Urinary bladder (tissue), 4 donors: ENCODE data around the gene LYRM2. TPM values are rescaled to one million over a fixed set of nuclear protein-coding genes. Genes with fewer than 3 reads are reported as not detected.
"Not testable (repeated sequence)": the region's sequence is repeated elsewhere in the genome, so short reads cannot be mapped to it uniquely, and the experiment has no call there.

Source experiments
- DNase-seq: peaks from one replicate; pipeline ENCODE4 v3.0.0-alpha.2; 2015; ENCODE audit errors: extremely low spot score
- H3K27ac ChIP-seq: one replicate; pipeline ENCODE4 v1.5.1; 2013; ENCODE audit warnings: low read depth, mild to moderate bottlenecking, moderate library complexity
- H3K36me3 ChIP-seq: one replicate; pipeline ENCODE4 v1.6.1; 2013; ENCODE audit warnings: mild to moderate bottlenecking, moderate library complexity; ENCODE audit not compliant: insufficient read depth
- H3K4me1 ChIP-seq: one replicate; pipeline ENCODE4 v1.6.1; 2013; ENCODE audit warnings: mild to moderate bottlenecking, moderate library complexity; ENCODE audit not compliant: insufficient read depth
- H3K4me3 ChIP-seq: one replicate; pipeline ENCODE4 v1.5.1; 2013; ENCODE audit warnings: low read depth, low read length
- WGBS: extraction: QIAGEN DNeasy Blood & Tissue Kit; methylation state at CpG from one replicate; pipeline ENCODE4 v1.1.7; 2013; 5-methylcytosine and 5-hydroxymethylcytosine counted together
- polyA plus RNA-seq: library from polyadenylated mRNA; stranded (reverse); fragments of 200-250 nt; gene quantifications from one replicate; pipeline ENCODE4 v1.2.3, GENCODE V29; 2013
- total RNA-seq: library from RNA; depleted of rRNA; stranded (reverse); fragments of >200 nt; gene quantifications from one replicate; pipeline ENCODE4 v1.2.3, GENCODE V29; 2014
- donor health status: healthy with polysubstance abuse.
- donor health status: healthy.

The LYRM2 gene
- total and polyA plus RNA-seq, 2 donors = 20.8 to 30.7 TPM

DNA sequence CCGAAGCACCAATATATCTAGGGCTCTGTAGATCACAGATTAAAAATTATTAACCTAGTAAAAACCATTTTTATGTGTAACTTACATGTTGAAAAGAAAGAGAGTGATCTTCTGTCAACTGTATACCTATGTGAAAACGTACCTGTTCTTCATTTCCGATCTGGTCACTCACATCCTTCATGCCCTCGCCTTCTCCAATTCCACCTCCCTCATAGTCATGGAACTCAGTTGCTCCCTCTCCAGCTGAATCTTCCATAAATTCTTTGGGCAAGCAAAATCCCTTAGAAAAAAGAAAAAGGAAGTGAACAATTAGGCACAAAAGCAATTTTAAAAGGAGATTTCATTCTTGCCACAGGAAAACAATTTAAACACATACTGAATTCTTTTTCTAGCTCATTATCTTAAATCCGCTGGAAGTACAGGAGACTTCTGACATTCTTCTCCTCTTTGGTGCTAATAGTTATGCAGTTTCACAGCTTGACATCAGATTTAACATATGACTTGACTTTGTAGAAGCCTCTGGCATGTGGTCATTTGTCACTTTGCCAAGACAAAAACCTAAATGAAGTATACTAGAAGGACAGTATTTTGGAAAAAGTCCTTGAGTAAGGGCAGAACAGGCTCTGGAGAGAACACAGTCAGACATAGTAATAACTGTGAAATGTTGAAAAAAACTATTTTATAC is 29.5 kb upstream of the LYRM2 start:
- Histone ChIP-seq H3K36me3 (peaks cover 5% of the 10 kb centered on the region), H3K4me3 (no peak overlapping the region), H3K27ac (no peak overlapping the region), H3K4me1 (no peaks in the 10 kb centered on the region)
- WGBS = 87% methylated on average over 5 of the region's 5 CpGs
- no peak for DNase-seq

DNA sequence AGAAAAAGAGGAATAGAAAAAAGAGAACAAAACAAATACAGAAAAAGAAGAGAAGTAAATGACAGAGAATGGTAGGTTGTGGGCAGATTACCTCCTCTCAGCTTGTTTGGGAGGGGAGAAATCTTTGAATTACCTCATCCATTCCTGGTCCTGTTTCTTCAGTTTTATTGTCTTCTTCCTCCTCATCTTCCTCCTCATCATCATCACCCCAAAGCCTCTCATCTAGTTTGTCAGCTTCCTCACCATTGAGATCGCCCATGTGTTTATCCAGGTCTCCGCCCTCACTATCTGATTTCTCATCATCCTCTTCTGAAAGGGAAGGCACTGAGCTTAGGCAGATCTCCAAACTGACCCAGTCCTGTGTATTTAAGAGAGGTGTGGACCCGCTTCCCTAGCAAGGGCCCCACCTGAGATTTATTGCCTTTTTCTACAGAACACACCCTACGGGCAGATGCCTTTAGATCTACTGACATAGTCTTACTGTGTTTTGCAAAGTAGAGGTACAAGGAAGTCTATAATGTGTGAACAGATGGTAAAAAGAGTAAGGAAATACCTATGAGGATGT is 24.2 kb upstream of the LYRM2 start:
- H3K4me1 ChIP-seq = no peaks in the 10 kb centered on the region
- H3K4me3 ChIP-seq = no peak overlapping the region
- WGBS = 91% methylated on average over 4 of the region's 4 CpGs
- no peak for DNase-seq
- no peak overlapping the region for H3K27ac ChIP-seq
- peaks cover 6% of the 10 kb centered on the region for H3K36me3 ChIP-seq

DNA sequence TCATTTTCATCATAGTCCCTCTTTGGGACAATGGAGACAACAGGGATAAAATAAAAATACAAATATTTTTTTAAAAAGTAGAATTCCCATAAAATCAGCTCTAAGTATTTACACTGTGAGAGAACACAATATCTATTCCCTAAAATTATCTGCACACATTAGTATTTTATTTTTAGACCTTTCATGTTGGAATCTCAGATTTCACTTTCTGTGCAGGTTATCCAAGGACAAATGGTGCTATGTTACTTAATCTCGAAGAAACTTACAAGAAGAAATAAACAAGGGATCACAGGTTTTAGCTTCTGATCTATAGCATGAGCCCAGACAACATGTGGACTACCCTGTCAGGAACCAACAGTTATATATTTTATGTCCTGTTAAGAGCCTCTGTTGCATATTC is 23.0 kb upstream of the LYRM2 start:
- H3K4me3 ChIP-seq = no peak overlapping the region
- peaks cover 6% of the 10 kb centered on the region for H3K36me3 ChIP-seq
- DNase-seq = no peak
- WGBS = 72% methylated on average over 1 of the region's 1 CpG
- no peaks in the 10 kb centered on the region for H3K4me1 ChIP-seq
- H3K27ac ChIP-seq = no peak overlapping the region

DNA sequence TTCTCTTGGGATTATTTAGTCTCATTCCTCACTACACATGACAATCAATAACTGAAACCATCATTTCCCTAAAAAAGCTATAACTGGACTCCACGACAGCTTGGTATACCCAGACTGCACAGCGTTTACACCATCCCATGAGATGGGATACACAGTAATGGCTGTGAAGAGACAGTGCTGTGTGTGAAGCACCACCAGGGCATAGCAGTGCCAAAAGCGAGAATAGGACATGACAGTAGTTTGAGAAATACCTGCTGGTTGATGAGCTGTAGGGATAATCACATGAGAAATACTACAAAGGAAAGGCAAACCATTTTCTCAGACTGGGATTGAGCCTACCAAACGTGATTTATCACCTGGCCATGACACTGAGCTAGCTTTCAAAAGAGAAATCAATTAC is 22.4 kb upstream of the LYRM2 start:
- Histone ChIP-seq H3K36me3 (peaks cover 6% of the 10 kb centered on the region), H3K27ac (no peak overlapping the region), H3K4me3 (no peak overlapping the region), H3K4me1 (no peaks in the 10 kb centered on the region)
- 87% methylated on average over 4 of the region's 4 CpGs for WGBS
- no peak for DNase-seq

DNA sequence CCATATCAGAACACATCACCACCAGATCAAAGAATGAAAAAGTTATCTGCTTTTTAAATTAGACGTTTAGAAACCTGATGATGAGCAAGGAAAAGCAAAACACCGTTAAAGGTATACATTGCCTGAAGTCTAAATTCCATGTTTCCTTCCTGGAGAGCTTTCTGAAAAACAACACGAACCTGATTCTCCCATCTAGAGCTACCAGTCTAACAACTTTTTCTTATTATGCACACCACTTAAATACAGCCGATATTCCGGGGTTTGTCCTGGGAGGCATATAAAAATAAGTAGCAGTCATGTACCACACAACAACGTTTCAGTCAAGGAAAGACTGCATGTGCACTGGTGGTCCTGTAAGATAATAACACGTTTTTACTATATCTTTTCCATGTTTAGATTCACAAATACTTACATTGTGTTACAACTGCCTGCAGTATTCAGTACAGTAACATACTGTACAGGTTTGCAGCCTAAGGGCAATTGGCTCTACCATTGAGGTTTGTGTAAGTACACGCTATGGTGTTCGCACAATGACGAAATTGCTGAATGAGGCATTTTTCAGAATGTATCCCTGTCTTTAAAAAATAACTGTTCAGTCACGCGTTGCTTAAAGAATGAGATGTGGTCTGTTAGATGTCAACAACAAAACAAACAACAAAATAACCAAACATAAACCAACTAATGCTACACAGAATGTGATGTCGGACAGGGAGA is 19.1 kb upstream of the LYRM2 start:
- peaks cover 11% of the 10 kb centered on the region for H3K36me3 ChIP-seq
- H3K27ac ChIP-seq = no peak overlapping the region
- H3K4me3 ChIP-seq = no peak overlapping the region
- WGBS = 89% methylated on average over 13 of the region's 13 CpGs
- no peaks in the 10 kb centered on the region for H3K4me1 ChIP-seq
- no peak for DNase-seq

DNA sequence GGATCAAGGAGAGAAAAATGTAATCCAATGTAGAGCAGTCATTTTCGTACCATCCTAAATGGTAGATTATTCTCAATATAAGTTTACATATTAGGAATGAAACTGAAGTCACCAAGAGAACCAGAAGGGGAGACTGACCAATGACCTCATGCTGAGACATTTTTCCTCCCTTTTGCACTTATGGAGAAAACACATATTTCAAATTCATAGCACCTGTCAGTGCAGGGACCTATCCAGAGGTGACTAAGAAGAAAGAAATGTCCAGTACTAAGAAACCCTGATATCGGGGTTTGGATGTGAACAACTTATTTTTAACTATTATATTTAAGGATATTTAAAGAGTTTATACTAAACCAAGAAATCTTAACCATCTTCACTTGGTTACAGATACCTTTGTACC is 16.6 kb upstream of the LYRM2 start:
- peaks cover 7% of the 10 kb centered on the region for H3K36me3 ChIP-seq

DNA sequence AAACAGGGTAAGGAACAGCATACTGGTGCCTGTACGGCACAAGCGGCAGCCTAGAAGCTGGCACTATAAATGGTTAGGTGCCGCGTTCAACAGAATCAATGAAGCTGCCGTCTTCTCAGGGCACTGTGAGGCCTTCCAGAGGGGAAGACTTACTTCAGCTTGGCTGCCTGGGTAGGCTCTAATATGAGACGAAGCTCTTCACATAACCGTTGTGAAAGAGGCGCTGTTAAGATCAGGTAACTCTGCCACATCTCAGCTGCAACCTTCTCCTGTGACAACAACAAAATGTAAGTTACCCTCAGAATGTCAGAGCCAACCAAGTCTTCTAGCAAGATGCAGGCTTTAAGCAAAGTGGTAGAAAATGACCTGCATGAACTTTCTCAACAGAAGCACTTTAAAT is 12.0 kb upstream of the LYRM2 start:
- peaks cover 1% of the 10 kb centered on the region for H3K4me1 ChIP-seq
- WGBS = 96% methylated on average over 8 of the region's 8 CpGs
- no peak for DNase-seq
- H3K36me3 ChIP-seq = peaks cover 8% of the 10 kb centered on the region
- H3K4me3 ChIP-seq = no peak overlapping the region
- H3K27ac ChIP-seq = no peak overlapping the region

More for the DNA sequence above, 16.6 kb upstream of the LYRM2 start:
- Histone ChIP-seq H3K4me3 (no peak overlapping the region), H3K4me1 (peaks cover 1% of the 10 kb centered on the region), H3K27ac (no peak overlapping the region)
- WGBS = 90% methylated on average over 2 of the region's 2 CpGs
- DNase-seq = no peak

DNA sequence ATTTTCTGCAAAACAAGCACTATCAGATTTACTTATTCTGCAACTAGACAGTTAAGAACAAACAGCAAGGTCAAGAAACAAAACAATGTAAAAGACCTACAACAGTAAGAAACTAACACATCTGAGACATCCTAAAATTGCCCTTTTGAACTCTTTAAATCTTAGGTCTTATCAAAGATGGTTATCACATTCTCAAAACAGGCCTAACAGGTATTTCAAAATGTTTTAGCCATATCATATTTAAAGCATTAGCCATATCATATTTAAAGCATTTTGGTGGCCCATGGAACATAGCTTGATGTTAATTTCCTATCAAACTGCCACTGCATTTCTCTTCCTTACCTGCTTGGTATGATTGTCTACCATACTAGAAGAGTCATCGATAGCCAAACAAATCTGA is 11.1 kb upstream of the LYRM2 start:
- Histone ChIP-seq H3K4me1 (peaks cover 1% of the 10 kb centered on the region), H3K36me3 (peaks cover 8% of the 10 kb centered on the region), H3K4me3 (no peak overlapping the region), H3K27ac (no peak overlapping the region)
- no peak for DNase-seq
- WGBS = 97% methylated on average over 1 of the region's 1 CpG

DNA sequence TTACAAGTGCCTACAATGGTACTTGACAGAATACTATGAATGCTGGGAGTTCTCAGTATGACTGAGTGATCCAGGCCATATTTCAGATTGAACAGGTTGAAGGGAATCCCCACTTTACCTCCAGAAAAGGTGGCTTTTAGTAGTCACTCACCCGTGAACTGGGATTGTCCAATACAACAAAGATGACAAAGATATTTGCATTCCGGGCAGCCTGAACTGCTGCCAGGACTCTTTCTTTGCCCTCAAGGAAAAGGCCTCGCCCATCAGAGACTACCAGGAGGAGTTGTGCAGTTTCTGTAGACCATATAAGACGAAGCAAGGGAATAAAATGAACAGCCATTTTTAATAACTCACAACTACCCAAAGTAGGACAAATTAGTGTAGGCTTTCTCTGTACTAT is 6.3 kb upstream of the LYRM2 start:
- 82% methylated on average over 4 of the region's 4 CpGs for WGBS
- Histone ChIP-seq H3K36me3 (peaks cover 1% of the 10 kb centered on the region), H3K27ac (no peak overlapping the region), H3K4me1 (no peaks in the 10 kb centered on the region), H3K4me3 (no peak overlapping the region)
- DNase-seq = no peak

DNA sequence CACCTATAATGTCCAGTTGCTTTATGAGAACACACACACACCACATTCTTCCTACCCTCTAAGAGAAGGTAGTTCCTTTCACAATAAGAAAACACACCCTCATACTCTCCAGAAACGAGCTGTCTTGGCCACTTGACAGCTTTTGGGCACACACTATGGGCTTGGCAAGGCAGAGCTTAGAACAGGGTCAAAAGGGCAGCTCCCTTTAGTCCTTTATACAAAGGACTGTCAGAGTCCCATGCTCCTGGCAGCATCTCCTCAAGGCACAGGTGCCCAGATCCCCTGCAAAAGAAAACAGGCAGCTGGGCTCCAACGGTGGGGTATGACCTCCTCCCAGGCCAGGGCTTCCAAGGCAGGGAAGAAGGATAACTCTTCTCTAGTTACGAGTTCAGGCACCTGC is 4.9 kb upstream of the LYRM2 start:
- WGBS = 68% methylated on average over 3 of the region's 3 CpGs
- Histone ChIP-seq H3K4me3 (no peak overlapping the region), H3K36me3 (peaks cover 1% of the 10 kb centered on the region), H3K27ac (no peak overlapping the region), H3K4me1 (no peaks in the 10 kb centered on the region)
- no peak for DNase-seq

DNA sequence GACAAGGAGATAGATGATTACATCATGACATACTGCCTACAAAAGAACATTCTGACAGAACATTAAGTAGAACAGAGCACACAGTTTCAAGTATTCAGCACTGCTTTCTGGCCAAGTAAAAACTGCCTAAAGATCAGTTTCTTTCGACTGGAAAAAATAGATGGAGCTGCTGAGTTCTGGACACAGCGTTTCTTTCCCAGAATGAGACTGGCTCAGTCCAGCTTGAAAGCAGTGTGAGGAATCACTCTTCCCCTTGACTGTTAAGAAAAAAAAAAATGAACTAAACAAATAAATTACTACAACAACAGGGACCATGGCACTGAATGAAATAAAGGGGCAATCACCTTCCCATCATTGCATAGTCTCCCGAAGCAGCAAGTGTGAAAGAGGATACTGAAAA is 4.4 kb upstream of the LYRM2 start:
- WGBS = 86% methylated on average over 3 of the region's 3 CpGs
- H3K36me3 ChIP-seq = peaks cover 1% of the 10 kb centered on the region
- H3K4me3 ChIP-seq = no peak overlapping the region
- DNase-seq = no peak
- no peaks in the 10 kb centered on the region for H3K4me1 ChIP-seq
- no peak overlapping the region for H3K27ac ChIP-seq

DNA sequence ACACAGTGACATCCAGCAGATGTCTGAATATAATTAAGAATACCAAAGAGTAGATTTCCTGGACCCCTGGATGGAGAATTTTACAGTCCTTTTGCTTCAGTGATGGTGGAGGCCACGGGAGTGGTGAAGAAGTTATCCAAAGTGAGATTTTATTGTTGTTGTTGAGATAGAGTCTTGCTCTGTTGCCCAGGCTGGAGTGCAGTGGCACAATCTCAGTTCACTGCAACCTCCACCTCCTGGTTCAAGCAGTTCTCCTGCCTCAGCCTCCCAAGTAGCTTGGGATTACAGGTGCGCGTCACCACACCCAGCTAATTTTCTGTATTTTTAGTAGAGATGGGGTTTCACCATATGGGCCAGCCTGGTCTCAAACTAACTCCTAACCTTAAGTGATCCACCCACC is 3.0 kb upstream of the LYRM2 start:
- H3K36me3 ChIP-seq, H3K4me3 ChIP-seq, H3K27ac ChIP-seq, DNase-seq, H3K4me1 ChIP-seq: not testable (repeated sequence)
- WGBS = 97% methylated on average over 3 of the region's 3 CpGs

DNA sequence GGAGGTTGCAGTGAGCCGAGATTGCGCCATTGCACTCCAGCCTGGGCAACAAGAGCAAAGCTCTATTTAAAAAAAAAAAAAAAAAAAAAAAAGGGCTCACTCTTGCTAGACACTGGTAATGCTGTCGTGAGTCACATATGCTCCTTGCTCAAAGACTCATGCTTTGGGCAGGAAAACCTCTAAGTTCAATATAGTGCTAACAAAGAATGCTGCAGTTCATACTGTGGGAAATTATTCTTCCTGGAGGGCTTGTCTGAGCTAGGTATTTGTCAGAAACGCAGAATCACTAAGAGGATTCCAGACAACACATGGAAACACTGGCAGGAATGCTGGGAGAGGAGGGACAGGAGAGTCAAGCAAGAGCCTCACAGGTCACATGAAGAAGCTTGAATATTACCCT is 2.3 kb upstream of the LYRM2 start:
- 91% methylated on average over 4 of the region's 4 CpGs for WGBS

DNA sequence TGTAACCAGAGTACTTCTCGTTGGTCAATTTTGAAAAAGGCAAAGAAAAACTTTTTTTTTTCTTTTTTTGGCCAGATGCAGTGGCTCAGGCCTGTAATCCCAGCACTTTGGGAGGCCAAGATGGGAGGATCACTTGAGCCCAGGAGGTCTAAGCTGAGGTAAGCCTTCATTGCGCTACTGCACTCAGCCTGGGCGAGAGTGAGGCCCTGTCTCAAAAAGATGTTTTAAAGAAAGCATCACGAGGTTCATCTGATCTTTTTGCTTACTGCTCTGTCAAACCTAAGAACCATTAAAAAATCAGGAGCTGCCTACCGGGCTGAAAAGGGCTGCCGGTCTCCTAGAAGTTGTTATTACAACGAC is 607 bp downstream of the LYRM2 start:
- 14% methylated on average over 7 of the region's 7 CpGs for WGBS
- H3K4me1 ChIP-seq = no peaks in the 10 kb centered on the region
- H3K4me3 ChIP-seq = peak overlapping the region; percentile 74
- no peaks in the 10 kb centered on the region for H3K36me3 ChIP-seq
- H3K27ac ChIP-seq = no peak overlapping the region
- DNase-seq = no peak

More for the DNA sequence above, 2.3 kb upstream of the LYRM2 start:
- Histone ChIP-seq H3K27ac (no peak overlapping the region), H3K4me3 (no peak overlapping the region), H3K4me1 (no peaks in the 10 kb centered on the region), H3K36me3 (peaks cover under 1% of the 10 kb centered on the region)
- no peak for DNase-seq
